CD4-positive, alpha-beta T cell treated with Interferon gamma for 1 hour (primary cell): ENCODE data around the gene ZBTB18.

Experiments used
- DNase-seq: peaks from one replicate; pipeline ENCODE4 v3.0.0-alpha.2; 2020

ZBTB18 gene

DNA sequence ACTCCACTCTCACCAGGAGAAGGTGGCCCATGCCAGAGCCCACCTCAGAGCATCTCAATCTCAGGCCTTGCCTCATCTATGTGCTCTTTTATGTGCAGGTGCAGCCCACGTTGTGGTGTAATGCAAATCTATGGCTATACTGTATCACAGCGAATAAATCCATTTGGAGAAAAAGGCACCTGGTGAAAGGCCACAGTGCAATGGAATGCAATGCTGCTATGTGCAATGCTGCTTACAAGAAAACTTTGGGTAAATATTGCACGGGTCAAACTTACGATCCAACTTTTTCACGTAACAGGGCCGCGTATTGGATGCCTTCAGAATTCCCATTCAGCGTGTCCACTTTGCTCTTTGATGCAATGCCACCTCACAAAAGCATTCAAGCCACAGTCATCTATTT is 13.5 kb downstream of the ZBTB18 start:
- DNase-seq = no peak

DNA sequence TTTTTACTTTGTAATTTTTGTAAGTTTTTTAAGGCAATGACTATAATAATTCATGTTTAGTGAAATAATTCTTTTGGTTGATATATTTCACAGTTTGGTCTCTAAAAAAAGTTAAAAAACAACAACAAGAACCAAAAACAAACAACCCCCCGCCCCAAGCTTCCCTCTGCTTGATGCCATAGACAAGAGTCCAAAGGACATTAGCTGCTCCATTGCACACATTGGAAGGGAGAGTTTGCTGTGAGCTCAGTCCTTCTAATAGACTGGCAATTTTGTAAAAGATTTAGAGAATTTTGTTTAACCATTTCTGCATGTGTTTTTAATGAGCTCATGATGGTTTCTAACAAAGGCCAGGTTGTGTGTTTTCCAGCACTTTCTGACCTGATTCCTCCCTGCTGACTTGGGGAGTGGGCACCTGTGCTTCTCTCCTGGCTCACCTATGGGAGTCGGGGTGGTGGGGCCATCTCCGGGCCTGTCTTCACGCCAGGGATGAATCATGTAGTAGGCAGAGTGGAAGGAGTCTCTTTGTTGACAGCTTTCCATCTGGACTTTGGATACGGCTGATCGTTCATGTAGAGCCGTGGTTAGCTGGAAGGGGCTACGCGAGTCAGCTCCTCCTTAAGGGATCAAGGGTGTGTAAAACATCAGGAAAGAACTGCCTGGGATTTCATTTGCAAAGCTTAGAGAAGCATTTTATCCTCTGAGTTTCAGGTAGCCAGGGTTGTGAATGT is 14.1 kb downstream of the ZBTB18 start:
- no peak for DNase-seq

DNA sequence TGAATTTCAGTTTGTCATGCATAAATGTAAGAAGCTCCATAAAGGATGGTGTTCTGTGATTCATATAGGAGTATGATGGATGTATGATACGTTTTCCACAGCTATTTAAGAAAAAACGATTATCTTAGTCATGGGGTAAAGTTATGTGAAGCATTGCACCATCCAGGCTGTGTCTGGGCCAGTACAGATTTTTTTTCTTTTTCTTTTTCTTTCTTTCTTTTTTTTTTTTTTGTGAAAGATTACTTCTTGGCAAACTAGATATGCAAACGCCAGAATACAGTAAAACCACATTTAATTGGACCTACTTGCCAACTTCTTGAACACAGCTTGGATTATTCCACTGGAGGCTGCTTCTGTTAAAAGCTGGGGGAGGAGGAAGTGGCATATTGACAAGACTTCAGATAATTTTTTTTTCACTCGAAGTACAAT is 14.9 kb downstream of the ZBTB18 start:
- DNase-seq = no peak

- no peak for DNase-seq
Measured at GRCh38 chr1:244066954-244067716, 16.1 kb downstream of the ZBTB18 start.

DNA sequence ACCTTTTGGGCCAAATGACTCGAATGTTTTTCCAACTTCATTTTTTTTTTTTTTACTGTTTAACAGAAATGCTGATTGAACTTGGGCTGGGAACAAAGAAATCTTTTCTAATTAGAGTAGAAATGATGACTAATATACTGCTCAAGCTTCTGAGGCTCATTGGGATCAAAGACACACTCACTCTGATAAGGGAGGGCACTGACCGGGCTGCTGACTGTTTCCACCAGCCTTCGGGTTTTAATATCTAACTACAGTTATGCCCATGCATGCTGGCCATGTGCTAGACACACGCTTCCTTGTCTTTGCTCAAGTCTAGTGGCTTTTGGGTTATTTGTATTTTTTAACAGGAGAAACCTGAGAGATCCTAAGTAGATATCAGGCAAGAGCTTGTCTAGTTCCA is 16.8 kb downstream of the ZBTB18 start:
- DNase-seq = no peak

GRCh38 chr1:244068567-244068966 is 17.5 kb downstream of the ZBTB18 start:
- DNase-seq = no peak

DNA sequence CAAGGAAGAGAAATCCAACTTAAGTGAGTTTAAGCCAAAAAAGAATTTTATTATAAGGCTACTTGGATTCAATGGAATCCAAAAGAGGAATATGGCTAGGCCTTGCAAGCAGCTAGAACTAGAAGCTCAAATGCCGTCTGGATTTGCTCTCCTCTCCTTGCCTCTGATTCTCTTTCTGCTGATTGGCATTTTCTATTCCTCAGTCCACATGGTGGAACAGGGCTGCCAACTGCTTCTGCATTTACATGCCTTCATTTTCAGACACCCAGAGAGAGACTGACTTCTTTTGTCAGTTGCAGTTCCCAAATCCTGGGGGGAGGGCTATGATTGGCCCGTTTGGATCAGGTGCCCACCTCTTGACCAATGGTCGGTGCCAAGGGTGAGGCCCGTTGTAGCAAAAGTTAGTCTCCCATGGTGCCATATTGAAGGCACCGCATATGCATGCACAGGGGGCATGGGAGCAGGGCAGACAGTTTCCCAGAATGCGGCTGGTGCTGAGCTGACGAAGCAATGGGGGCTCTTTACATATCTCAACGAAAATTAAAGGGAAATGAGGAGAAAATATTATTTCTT is 18.3 kb downstream of the ZBTB18 start:
- no peak for DNase-seq

DNA sequence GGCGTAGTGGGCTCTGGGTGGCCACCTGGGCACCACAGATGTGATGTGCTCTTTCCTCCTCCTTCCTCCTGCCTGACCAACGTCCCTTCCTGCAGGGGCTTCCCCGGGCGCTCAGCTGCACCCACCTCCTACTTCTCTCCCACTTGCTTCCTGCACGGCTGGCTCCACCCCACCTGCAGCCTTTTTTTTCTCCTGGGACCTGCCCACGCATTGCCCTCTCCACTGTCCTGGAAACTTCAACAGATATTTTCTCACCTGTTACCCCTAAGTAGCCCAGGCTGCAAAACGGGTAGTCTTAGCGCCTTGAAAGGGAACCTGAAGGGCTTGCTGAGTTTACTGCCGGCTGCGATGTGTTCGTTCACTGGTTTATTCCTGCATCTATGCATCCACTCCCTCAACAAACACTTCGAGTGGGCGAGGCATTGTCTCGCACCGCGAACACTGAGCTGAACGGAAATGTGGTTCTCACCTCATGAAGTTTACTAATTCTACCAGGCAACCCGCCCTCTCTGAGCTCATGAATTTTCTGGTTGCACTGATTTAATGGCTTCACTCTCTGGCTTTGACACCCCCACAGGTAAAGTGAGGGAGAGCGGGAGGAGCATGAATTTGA is 23.6 kb downstream of the ZBTB18 start:
- DNase-seq = peak; percentile 64

- DNase-seq = no peak
Measured at GRCh38 chr1:244075247-244075722, 24.2 kb downstream of the ZBTB18 start.

DNA sequence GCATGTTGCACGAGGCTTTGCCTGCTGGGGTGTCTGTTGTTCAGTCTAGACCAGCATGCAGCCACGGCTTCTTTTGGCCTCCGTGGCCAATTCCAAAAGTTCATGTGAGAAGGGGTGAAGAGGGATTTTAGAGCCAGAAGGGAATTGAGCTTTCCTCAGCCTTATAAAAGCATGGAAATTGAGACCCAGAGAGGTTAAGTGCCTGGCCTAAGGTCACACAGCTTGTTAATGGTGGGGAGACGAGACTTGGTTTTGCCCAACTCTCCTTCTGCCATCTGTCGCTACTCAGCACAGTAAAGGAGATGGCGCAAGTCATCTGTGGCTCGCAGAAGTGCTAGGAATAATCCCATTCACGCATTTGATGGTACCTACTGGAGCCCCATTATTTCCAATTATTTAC is 25.7 kb downstream of the ZBTB18 start:
- DNase-seq = no peak

DNA sequence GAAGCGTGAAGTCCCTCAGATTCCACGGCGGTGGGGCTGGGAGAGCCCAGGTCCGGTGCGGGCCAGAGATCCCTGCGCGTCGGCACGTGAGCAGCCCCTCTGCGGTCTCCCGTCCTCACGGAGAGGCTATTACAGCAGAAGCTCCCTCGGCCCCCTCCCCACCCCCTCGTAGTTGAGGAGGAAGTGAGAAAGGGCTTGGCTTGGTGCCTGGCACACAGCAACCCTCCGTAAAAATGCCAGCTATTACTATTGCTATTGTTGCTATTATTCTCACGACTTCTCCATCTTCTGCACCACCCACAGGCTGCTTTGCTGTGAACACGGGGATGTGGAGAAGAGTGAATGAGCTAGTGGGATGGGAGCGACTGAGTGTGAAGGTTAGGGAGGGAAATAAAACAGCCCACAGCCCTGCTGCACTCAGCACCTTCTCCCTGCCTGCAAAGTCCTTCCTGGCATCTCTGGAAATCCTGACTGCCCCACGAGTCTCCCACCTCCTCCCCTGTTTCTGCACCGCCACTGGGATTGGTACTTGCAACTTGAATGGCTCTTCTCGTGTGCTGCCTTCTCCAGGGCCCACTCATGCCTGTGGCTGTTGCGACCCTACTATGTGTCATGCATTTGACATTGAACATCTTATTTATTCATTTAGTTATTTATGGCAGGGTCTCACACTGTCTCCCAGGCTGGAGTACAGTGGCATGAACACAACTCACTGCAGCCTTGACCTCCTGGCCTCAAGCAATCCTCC is 26.6 kb downstream of the ZBTB18 start:
- DNase-seq = no peak

DNA sequence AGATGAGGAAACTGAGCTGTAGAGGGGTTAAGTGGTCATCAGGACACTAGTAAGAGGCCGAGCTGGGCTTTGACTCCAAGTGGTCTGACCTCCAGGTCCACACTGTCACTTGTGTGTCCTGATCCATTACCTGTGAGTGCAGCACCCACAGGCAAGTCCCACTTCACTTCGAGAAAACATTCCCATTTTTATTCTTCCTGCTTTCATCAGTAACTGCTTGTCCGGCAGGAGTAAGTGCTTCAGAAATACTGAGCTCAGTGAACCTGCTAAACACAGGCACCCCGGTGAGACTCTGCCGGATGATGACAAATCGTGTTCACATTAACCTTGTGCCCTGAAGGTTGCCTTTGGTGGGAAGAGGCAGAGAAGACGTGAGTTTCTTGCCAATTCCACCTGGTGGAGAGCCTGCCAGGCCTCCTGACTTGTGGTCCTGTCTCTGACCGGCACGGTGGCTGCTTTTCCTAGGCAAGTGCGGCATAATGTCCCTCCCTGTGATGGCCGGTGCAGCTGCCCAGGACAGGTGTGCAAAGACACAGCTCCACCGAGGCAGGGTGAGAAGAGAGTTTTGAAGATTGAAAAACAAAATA is 29.4 kb downstream of the ZBTB18 start:
- DNase-seq = no peak

- no peak for DNase-seq
Measured at GRCh38 chr1:244082969-244083368, 31.9 kb downstream of the ZBTB18 start.

DNA sequence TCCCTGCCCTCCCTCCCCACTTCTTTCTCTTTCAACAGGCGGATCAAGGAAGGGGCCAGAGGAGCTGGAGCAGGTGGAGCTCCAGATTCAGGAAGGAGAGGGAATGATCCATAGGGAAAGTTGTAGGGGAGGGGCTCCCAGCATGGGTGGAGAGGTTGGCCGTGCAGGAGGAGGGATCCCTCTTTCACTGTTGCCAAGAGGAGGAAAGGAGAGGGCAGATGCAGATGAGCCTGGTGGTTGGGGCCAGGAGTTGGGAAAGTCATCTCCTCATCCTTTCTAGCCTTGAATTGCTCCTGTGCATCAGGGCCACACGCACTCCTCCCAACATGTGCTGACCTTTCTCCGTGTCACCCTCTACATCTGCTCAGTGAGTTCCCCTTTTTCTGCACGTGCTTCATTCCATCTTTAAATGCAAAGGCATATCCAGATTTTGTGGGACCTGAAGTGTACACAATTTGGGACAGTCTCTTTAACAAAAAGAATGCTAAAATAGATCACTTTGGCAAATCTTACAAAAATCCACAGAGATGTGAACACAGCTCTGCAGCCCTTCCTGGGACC is 32.4 kb downstream of the ZBTB18 start:
- no peak for DNase-seq

DNA sequence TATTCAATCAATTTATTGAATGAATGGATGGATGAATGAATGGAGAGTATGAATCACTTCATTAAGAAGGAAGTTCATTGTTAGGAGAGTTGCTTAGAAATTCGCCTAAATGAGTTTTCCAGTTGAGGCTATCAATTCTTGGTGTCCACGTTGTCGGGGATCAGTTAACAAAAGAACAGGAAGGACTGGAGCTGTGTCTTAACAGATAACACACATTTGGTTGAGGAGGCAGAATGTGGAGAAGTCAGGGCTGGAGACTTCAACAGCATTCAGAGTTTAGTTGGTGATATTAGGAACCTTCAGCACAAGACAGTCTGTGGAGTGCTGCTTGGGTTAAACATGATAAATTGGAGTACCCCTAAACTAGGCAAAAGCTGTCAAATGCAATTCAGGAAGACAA is 33.7 kb downstream of the ZBTB18 start:
- no peak for DNase-seq

- no peak for DNase-seq
Measured at GRCh38 chr1:244085891-244086290, 34.8 kb downstream of the ZBTB18 start.

- no peak for DNase-seq
Measured at GRCh38 chr1:244087021-244087560, 36.0 kb downstream of the ZBTB18 start.

- no peak for DNase-seq
Measured at GRCh38 chr1:244087611-244088010, 36.5 kb downstream of the ZBTB18 start.

DNA sequence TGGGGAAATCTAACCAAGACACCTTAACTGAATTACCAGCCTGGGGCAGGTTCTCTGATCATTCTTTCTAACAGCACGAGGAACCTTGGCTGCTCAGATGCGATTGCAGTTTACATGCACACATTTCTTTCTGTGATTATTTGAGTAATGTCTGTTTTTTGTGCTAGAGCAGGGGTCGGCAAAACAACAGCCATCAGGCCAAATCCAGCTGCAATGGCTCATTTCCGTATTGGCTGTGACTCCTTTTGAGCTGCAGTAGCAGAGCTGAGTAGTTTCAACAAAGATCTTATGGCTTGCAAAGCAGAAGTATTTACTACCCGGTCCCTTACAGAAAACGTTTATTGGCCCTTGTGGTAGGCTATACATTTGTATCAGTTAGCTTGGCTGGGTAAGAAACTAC is 37.1 kb downstream of the ZBTB18 start:
- no peak for DNase-seq

GRCh38 chr1:244089561-244089960 is 38.5 kb downstream of the ZBTB18 start:
- DNase-seq = no peak

- DNase-seq = no peak
Measured at GRCh38 chr1:244090645-244091044, 39.6 kb downstream of the ZBTB18 start.
